ENCODE measurements around the gene MAP4K2. TPM values are rescaled to one million over a fixed set of nuclear protein-coding genes. Genes with fewer than 3 reads are reported as not detected.

Gene MAP4K2
- total RNA-seq, 1 donor from 2014 or later: 7.5 TPM

DNA sequence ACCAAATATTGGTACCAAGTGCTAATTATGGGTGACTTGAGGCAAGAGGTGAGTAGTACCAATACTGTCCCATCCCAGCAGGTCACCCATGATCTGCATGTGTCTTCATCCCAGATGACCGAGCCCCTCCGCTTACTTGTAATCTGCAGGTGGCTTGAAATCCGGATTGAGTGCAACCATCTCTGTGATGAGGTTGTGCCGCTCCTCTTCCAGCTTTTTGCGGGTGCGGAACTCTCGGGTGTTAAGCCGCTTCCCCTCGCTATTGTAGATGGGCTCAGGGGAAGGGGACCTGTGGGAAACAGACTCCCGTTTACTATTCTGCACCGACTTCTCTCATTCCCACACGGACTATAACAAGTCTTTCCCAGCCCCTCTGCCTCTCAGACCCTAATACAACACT is 32.9 kb downstream of the MAP4K2 start:
- H3K27ac ChIP-seq (replicated peaks): no peak overlapping the region
- H3K4me3 ChIP-seq: no peak overlapping the region

DNA sequence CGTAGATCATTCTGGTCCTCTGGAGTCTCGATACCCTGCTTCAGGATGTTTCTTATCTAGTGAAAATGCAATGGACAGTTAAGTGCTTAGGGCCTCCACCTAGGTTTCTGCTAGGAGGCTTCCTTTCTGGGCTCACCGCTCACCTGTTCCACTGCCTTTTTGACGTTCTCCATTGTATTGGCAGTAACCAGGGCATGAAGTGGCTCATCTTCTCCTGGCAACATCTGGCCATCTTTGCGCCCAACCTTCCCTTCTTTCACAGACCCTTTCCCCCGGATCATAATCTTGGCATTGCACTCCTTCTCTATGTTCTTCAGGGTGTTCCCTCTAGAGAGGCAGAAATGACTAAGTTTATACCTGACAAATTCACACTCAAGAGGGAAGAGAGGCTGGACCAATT is 33.7 kb downstream of the MAP4K2 start:
- Histone ChIP-seq H3K9me3 (replicated peaks) (no peaks in the 10 kb centered on the region), H3K36me3 (peaks cover 100% of the 10 kb centered on the region), H3K27me3 (ENCODE audit: low read depth) (no peaks in the 10 kb centered on the region), H3K27ac (replicated peaks) (no peak overlapping the region), H3K4me3 (no peak overlapping the region), H3K4me1 (peaks cover 75% of the 10 kb centered on the region)
- TF ChIP-seq, protein P1, sequence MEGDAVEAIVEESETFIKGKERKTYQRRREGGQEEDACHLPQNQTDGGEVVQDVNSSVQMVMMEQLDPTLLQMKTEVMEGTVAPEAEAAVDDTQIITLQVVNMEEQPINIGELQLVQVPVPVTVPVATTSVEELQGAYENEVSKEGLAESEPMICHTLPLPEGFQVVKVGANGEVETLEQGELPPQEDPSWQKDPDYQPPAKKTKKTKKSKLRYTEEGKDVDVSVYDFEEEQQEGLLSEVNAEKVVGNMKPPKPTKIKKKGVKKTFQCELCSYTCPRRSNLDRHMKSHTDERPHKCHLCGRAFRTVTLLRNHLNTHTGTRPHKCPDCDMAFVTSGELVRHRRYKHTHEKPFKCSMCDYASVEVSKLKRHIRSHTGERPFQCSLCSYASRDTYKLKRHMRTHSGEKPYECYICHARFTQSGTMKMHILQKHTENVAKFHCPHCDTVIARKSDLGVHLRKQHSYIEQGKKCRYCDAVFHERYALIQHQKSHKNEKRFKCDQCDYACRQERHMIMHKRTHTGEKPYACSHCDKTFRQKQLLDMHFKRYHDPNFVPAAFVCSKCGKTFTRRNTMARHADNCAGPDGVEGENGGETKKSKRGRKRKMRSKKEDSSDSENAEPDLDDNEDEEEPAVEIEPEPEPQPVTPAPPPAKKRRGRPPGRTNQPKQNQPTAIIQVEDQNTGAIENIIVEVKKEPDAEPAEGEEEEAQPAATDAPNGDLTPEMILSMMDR (IDR thresholded peaks at IDR 0.05; ENCODE audit: borderline replicate concordance): no peak
- no peak for DNase-seq
- intact Hi-C loops (cut with micrococcal nuclease): no loop called here

More for the DNA sequence above, 32.9 kb downstream of the MAP4K2 start:
- intact Hi-C loops (cut with micrococcal nuclease): no loop called here
- peaks cover 100% of the 10 kb centered on the region for H3K36me3 ChIP-seq
- no peak for DNase-seq
- no peaks in the 10 kb centered on the region for H3K9me3 ChIP-seq (replicated peaks)
- peaks cover 75% of the 10 kb centered on the region for H3K4me1 ChIP-seq
- H3K27me3 ChIP-seq (ENCODE audit: low read depth): no peaks in the 10 kb centered on the region
- TF ChIP-seq, protein P1 (IDR thresholded peaks at IDR 0.05; ENCODE audit: borderline replicate concordance): no peak

GRCh38 chr11:64768300-64768694 is 34.7 kb downstream of the MAP4K2 start:
- H3K4me3 ChIP-seq: no peak overlapping the region
- peaks cover 100% of the 10 kb centered on the region for H3K36me3 ChIP-seq
- H3K4me1 ChIP-seq: peaks cover 75% of the 10 kb centered on the region
- TF ChIP-seq, protein P1 (IDR thresholded peaks at IDR 0.05; ENCODE audit: borderline replicate concordance): no peak
- no peaks in the 10 kb centered on the region for H3K9me3 ChIP-seq (replicated peaks)
- peak overlapping the region; percentile 50 for H3K27ac ChIP-seq (replicated peaks)
- DNase-seq: no peak
- no peaks in the 10 kb centered on the region for H3K27me3 ChIP-seq (ENCODE audit: low read depth)
- intact Hi-C loops (cut with micrococcal nuclease): no loop called here

DNA sequence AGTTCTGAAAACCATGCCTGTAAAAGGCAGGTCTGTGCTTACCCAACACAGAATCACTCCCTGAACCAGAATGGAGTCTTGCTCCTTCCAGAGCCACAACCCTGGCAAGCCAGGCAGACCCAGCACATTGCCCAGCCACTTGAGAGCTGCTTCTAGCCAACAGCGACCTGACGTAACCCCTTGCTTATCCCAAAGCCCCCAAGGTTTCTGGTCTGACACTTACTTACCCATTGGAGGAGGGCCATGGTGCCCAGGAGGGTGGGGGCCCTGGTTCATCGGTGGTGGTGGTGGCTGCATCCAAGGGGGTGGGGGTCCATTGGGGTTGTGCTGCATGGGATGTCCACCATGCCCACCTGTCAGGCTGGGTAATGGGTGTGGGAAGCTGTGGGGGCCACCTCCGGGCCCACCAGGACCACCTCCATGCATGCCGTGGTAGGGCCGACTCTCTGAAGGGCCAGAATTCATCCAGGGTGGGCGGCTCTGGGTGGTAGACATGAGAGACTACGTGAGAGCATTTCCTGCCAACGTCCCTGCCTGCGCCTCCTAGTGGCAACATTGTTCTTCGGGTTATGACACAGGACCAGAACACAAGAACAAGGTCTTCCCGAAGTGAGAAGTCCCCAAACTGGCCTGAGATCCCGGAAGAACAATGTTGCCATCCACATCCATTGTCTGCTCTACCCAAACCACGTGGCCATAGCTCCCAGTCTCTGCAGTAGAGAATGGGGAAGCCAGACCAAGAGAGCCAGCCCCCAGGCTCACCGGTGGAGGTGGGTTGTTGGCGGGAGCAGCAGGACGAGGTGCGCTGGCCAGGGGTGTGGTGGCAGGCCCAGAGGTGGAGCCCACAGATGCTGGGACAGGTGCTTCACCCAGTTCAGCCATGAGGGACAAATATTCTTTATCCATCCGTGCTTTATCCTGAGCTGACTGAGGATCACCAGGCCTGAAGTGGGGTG is 35.4 kb downstream of the MAP4K2 start:
- Histone ChIP-seq H3K27ac (replicated peaks) (peak overlapping the region; percentile 50), H3K4me3 (no peak overlapping the region), H3K4me1 (peaks cover 75% of the 10 kb centered on the region), H3K27me3 (ENCODE audit: low read depth) (no peaks in the 10 kb centered on the region), H3K9me3 (replicated peaks) (no peaks in the 10 kb centered on the region), H3K36me3 (peaks cover 93% of the 10 kb centered on the region)
- TF ChIP-seq, protein P1 (IDR thresholded peaks at IDR 0.05; ENCODE audit: borderline replicate concordance): peak; percentile 79
- DNase-seq: peak; percentile 63
- intact Hi-C loops (cut with micrococcal nuclease): no loop called here

GRCh38 chr11:64766881-64767280 is 36.1 kb downstream of the MAP4K2 start:
- H3K9me3 ChIP-seq (replicated peaks): no peaks in the 10 kb centered on the region
- no peaks in the 10 kb centered on the region for H3K27me3 ChIP-seq (ENCODE audit: low read depth)
- peaks cover 85% of the 10 kb centered on the region for H3K36me3 ChIP-seq
- TF ChIP-seq, protein P1 (IDR thresholded peaks at IDR 0.05; ENCODE audit: borderline replicate concordance): no peak
- H3K4me3 ChIP-seq: no peak overlapping the region
- intact Hi-C loops (cut with micrococcal nuclease): no loop called here
- peaks cover 75% of the 10 kb centered on the region for H3K4me1 ChIP-seq
- peak overlapping the region; percentile 50 for H3K27ac ChIP-seq (replicated peaks)
- no peak for DNase-seq

All from left ventricle myocardium inferior (tissue), 1 donor.